Neuronal stem cell (in vitro differentiated cells): ENCODE measurements around the gene LRRC71.

Experiments
- DNase-seq: peaks from one replicate; pipeline ENCODE4 v3.0.0-alpha.2; 2013; ENCODE audit warnings: low spot score
- H2AFZ ChIP-seq: one replicate; pipeline ENCODE4 v1.6.1; 2013; ENCODE audit warnings: mild to moderate bottlenecking, low read length, inconsistent platforms
- H2AK5ac ChIP-seq: 2 replicates; pipeline ENCODE4 v1.6.1; 2013; ENCODE audit warnings: low read depth, mild to moderate bottlenecking, inconsistent platforms, low read length, moderate library complexity, mixed read lengths
- H2BK120ac ChIP-seq: 2 replicates; pipeline ENCODE4 v1.6.1; 2013; ENCODE audit warnings: low read depth, mild to moderate bottlenecking, inconsistent platforms, low read length, moderate library complexity, mixed read lengths
- H2BK12ac ChIP-seq: one replicate; pipeline ENCODE4 v1.6.1; 2013; ENCODE audit warnings: low read length, inconsistent platforms
- H2BK15ac ChIP-seq: 2 replicates; pipeline ENCODE4 v1.6.1; 2013; ENCODE audit warnings: mild to moderate bottlenecking, low read length, inconsistent platforms, mixed read lengths
- H2BK5ac ChIP-seq: one replicate; pipeline ENCODE4 v1.6.1; 2013; ENCODE audit warnings: inconsistent platforms, mild to moderate bottlenecking, low read length, moderate library complexity
- H3K14ac ChIP-seq: one replicate; pipeline ENCODE4 v1.6.1; 2013; ENCODE audit warnings: low read length, inconsistent platforms
- H3K18ac ChIP-seq: 2 replicates; pipeline ENCODE4 v1.6.1; 2013; ENCODE audit warnings: low read length, inconsistent platforms
- H3K23ac ChIP-seq: 2 replicates; pipeline ENCODE4 v1.6.1; 2013; ENCODE audit warnings: low read depth, mild to moderate bottlenecking, mixed read lengths, low read length, inconsistent platforms; ENCODE audit not compliant: poor library complexity
- H3K27ac ChIP-seq: replicated peaks from 3 replicates; pipeline ENCODE4 v1.5.1; 2013; ENCODE audit warnings: low read length, inconsistent platforms
- H3K27me3 ChIP-seq, 3 experiments: 2 replicates each; pipeline ENCODE4 v1.6.1; 2013; ENCODE audit warnings: low read length in 3 of 3, mild to moderate bottlenecking in 2 of 3, inconsistent platforms in 1 of 3, low read depth in 1 of 3, mixed read lengths in 1 of 3, moderate library complexity in 1 of 3; ENCODE audit not compliant: control insufficient read depth in 3 of 3, insufficient read depth in 3 of 3
- H3K36me3 ChIP-seq, 2 donors: replicated peaks in 1 of 2; 2 replicates each; pipeline ENCODE4 v1.6.1; 2013; ENCODE audit warnings: low read length in 2 of 2; ENCODE audit not compliant: control insufficient read depth in 2 of 2, insufficient read depth in 2 of 2
- H3K4ac ChIP-seq: 2 replicates; pipeline ENCODE4 v1.6.1; 2013; ENCODE audit warnings: inconsistent platforms, mild to moderate bottlenecking, low read length, moderate library complexity
- H3K4me1 ChIP-seq, 2 donors: 1 replicate in 1 of 2; 2 replicates in 1 of 2; pipeline ENCODE4 v1.6.1; 2013; ENCODE audit warnings: low read length in 2 of 2, low read depth in 1 of 2; ENCODE audit not compliant: control insufficient read depth in 2 of 2, insufficient read depth in 1 of 2
- H3K4me2 ChIP-seq: one replicate; pipeline ENCODE4 v1.6.1; 2013; ENCODE audit warnings: mild to moderate bottlenecking, low read length, inconsistent platforms; ENCODE audit not compliant: insufficient read depth, poor library complexity, severe bottlenecking
- H3K4me3 ChIP-seq, 2 donors: 2 replicates each; pipeline ENCODE4 v1.5.1; 2013; ENCODE audit warnings: low read length in 2 of 2, mild to moderate bottlenecking in 2 of 2, inconsistent platforms in 1 of 2, moderate library complexity in 1 of 2
- H3K79me1 ChIP-seq: one replicate; pipeline ENCODE4 v1.6.1; 2013; ENCODE audit warnings: low read depth, mild to moderate bottlenecking, inconsistent platforms, low read length, moderate library complexity
- H3K9ac ChIP-seq: one replicate; pipeline ENCODE4 v1.6.1; 2013; ENCODE audit warnings: mild to moderate bottlenecking, low read depth, low read length, inconsistent platforms; ENCODE audit not compliant: poor library complexity
- H3K9me3 ChIP-seq, 2 donors: replicated peaks in 1 of 2; 2 replicates each; pipeline versions ENCODE3 to v1.6.1; 2013; ENCODE audit warnings: low read length in 2 of 2, mild to moderate bottlenecking in 2 of 2, inconsistent platforms in 1 of 2, low read depth in 1 of 2, mixed read lengths in 1 of 2, moderate library complexity in 1 of 2; ENCODE audit not compliant: control insufficient read depth in 2 of 2, insufficient read depth in 1 of 2
- H4K8ac ChIP-seq: one replicate; pipeline ENCODE4 v1.6.1; 2013; ENCODE audit warnings: low read depth, mild to moderate bottlenecking, inconsistent platforms, low read length, moderate library complexity
- H4K91ac ChIP-seq: one replicate; pipeline ENCODE4 v1.6.1; 2013; ENCODE audit warnings: low read length, low read depth, mild to moderate bottlenecking, inconsistent platforms; ENCODE audit not compliant: poor library complexity
- WGBS, 2 donors: extraction: QIAGEN DNeasy Blood & Tissue Kit; methylation state at CpG; one replicate each; pipeline ENCODE4 v1.1.7; 2013; ENCODE audit warnings: missing lambda C conversion rate in 2 of 2, mixed read lengths in 1 of 2; ENCODE audit not compliant: insufficient read length in 2 of 2, insufficient replicate concordance in 1 of 2; ENCODE audit errors: extremely low coverage in 2 of 2; 5-methylcytosine and 5-hydroxymethylcytosine counted together

Gene LRRC71

GRCh38 chr1:156892190-156893047 is 28.0 kb upstream of the LRRC71 start:
- H3K27ac ChIP-seq = no peak overlapping the region
- no peaks in the 10 kb centered on the region for H3K36me3 ChIP-seq
- peaks cover 18 to 22% of the 10 kb centered on the region in 2 donors for H3K4me1 ChIP-seq
- peaks cover 0 to 63% (median 28%) of the 10 kb centered on the region in 3 experiments for H3K27me3 ChIP-seq
- H2AFZ ChIP-seq = peak overlapping the region; percentile 41
- no peak overlapping the region for H2AK5ac ChIP-seq
- no peak overlapping the region for H4K91ac ChIP-seq
- no peak overlapping the region for H3K14ac ChIP-seq
- H2BK12ac ChIP-seq = no peak overlapping the region
- DNase-seq = peak; percentile 89
- H3K9me3 ChIP-seq = no peaks in the 10 kb centered on the region
- peak overlapping the region; percentile 31 for H3K4me2 ChIP-seq
- no peak overlapping the region for H2BK15ac ChIP-seq
- H3K9ac ChIP-seq = no peak overlapping the region
- no peak overlapping the region for H3K23ac ChIP-seq
- H4K8ac ChIP-seq = no peak overlapping the region
- no peak overlapping the region for H3K18ac ChIP-seq
- H2BK5ac ChIP-seq = no peak overlapping the region
- H3K4me3 ChIP-seq = no peak overlapping the region
- WGBS, 2 donors = no CpG with 5 or more reads among the region's 48 CpGs
- no peak overlapping the region for H3K4ac ChIP-seq
- H2BK120ac ChIP-seq = no peak overlapping the region
- no peaks in the 10 kb centered on the region for H3K79me1 ChIP-seq

- Histone ChIP-seq H2BK120ac (peak within 1 kb of the TSS; percentile 30), H3K9ac (peak within 1 kb of the TSS; percentile 26), H3K36me3 (no peaks in the 10 kb centered on the region), H3K4me1 (peaks cover 22 to 29% of the 10 kb centered on the region in 2 donors), H4K91ac (no peak within 1 kb of the TSS), H3K14ac (peak within 1 kb of the TSS; percentile 50), H3K79me1 (no peaks in the 10 kb centered on the region), H3K4ac (no peak within 1 kb of the TSS), H2AK5ac (peak within 1 kb of the TSS; percentile 92), H3K27ac (no peak within 1 kb of the TSS), H3K4me2 (peak within 1 kb of the TSS; percentile 41), H2BK15ac (peak within 1 kb of the TSS; percentile 89), H3K27me3 (peaks cover 0 to 57% (median 28%) of the 10 kb centered on the region in 3 experiments), H2BK12ac (peak within 1 kb of the TSS; percentile 68), H2BK5ac (peak within 1 kb of the TSS; percentile 26), H2AFZ (peak within 1 kb of the TSS; percentile 87), H3K4me3 (peak within 1 kb of the TSS; percentile 19 to 27), H3K23ac (peak within 1 kb of the TSS; percentile 52), H3K9me3 (no peaks in the 10 kb centered on the region), H3K18ac (peak within 1 kb of the TSS; percentile 76), H4K8ac (no peak within 1 kb of the TSS)
- no peak for DNase-seq
- WGBS, 2 donors = no CpG with 5 or more reads among the region's 60 CpGs
These were observed 27.1 kb upstream of the LRRC71 start, which contains the start of gene PEAR1 for GRCh38 chr1:156893048-156893953. PEAR1 (plus strand) TSS chr1:156893718; CDS start chr1:156903927, 10,209 bp downstream.

GRCh38 chr1:156894001-156894400 is 26.4 kb upstream of the LRRC71 start:
- no peak overlapping the region for H2BK5ac ChIP-seq
- H3K23ac ChIP-seq = peak overlapping the region; percentile 23
- H3K9ac ChIP-seq = no peak overlapping the region
- H2BK120ac ChIP-seq = peak overlapping the region; percentile 30
- no CpG with 5 or more reads among the region's 5 CpGs for WGBS, 2 donors
- no peak overlapping the region for H3K4me3 ChIP-seq
- no peaks in the 10 kb centered on the region for H3K36me3 ChIP-seq
- no peak overlapping the region for H2AK5ac ChIP-seq
- no peaks in the 10 kb centered on the region for H3K9me3 ChIP-seq
- peak overlapping the region; percentile 87 for H2AFZ ChIP-seq
- peak overlapping the region; percentile 50 for H3K14ac ChIP-seq
- H3K27ac ChIP-seq = no peak overlapping the region
- H3K4me2 ChIP-seq = peak overlapping the region; percentile 41
- peak overlapping the region; percentile 68 for H3K18ac ChIP-seq
- H3K27me3 ChIP-seq = peaks cover 0 to 50% (median 28%) of the 10 kb centered on the region in 3 experiments
- H2BK15ac ChIP-seq = peak overlapping the region; percentile 89
- no peak overlapping the region for H4K8ac ChIP-seq
- H3K4me1 ChIP-seq = peaks cover 27 to 31% of the 10 kb centered on the region in 2 donors
- no peak for DNase-seq
- H3K4ac ChIP-seq = no peak overlapping the region
- no peaks in the 10 kb centered on the region for H3K79me1 ChIP-seq
- H2BK12ac ChIP-seq = peak overlapping the region; percentile 68
- no peak overlapping the region for H4K91ac ChIP-seq
